OCI-LY1 (cell line): ENCODE results near the gene FBXW8.

Experiments used
- EZH2 ChIP-seq: fragments of 200-600 bp; sonication (generic), shearing (Covaris generic); IDR thresholded peaks from 2 replicates; pipeline ENCODE4 v1.8.0; 2017; ENCODE audit warnings: borderline replicate concordance, mixed run types, mild to moderate bottlenecking, antibody characterized with exemption, low read length, moderate library complexity, mixed read lengths
- TF ChIP-seq, protein P1 (sequence below): fragments of 200-600 bp; sonication (generic), shearing (Covaris generic); IDR thresholded peaks from 2 replicates; pipeline ENCODE4 v1.5.1; 2017; ENCODE audit warnings: mild to moderate bottlenecking, antibody characterized with exemption, low read length, moderate library complexity, mixed read lengths

DNA sequence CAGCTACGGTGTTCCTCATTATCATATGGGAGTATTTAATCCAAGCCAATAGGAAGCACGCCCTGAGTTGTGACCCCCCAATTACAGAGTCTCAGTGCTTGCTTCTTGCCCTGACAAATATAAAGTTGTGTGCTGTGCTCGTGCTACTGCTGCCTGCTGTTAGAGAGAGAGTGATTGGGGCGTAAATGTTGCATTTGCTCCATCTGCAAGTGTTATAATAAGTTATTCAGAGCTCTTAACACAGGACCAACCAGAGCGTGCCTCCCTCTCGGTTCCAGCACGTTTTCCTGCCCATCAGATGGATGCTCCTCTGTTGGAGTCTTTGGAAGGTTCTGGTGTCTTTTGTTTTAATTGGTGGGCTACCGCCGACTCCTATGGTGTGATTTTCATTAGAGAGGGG lies 107.1 kb downstream of the FBXW8 start:
- TF ChIP-seq, protein P1, sequence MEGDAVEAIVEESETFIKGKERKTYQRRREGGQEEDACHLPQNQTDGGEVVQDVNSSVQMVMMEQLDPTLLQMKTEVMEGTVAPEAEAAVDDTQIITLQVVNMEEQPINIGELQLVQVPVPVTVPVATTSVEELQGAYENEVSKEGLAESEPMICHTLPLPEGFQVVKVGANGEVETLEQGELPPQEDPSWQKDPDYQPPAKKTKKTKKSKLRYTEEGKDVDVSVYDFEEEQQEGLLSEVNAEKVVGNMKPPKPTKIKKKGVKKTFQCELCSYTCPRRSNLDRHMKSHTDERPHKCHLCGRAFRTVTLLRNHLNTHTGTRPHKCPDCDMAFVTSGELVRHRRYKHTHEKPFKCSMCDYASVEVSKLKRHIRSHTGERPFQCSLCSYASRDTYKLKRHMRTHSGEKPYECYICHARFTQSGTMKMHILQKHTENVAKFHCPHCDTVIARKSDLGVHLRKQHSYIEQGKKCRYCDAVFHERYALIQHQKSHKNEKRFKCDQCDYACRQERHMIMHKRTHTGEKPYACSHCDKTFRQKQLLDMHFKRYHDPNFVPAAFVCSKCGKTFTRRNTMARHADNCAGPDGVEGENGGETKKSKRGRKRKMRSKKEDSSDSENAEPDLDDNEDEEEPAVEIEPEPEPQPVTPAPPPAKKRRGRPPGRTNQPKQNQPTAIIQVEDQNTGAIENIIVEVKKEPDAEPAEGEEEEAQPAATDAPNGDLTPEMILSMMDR = no peak
- TF ChIP-seq EZH2 = no peak
